ENCODE measurements around the gene PDCD7. TPM values are rescaled to one million over a fixed set of nuclear protein-coding genes. Genes with fewer than 3 reads are reported as not detected.

The PDCD7 gene
- total RNA-seq, 2 donors from 2014 or later: 25.4 to 33.1 TPM

GRCh38 chr15:65084500-65085206 is 49.0 kb downstream of the PDCD7 start:
- H3K4me1 Mint-ChIP-seq: peaks cover 74% of the 10 kb centered on the region
- WGBS, 2 experiments (ENCODE audit: insufficient coverage in 1 of 2, insufficient read length in 1 of 2): 89 to 94% methylated on average over 3 to 7 of the region's 7 CpGs
- no peak overlapping the region for H3K4me3 Mint-ChIP-seq

GRCh38 chr15:65083262-65083701 is 50.3 kb downstream of the PDCD7 start:
- Histone ChIP-seq H3K27ac (ENCODE audit: low read depth, low read length) (peak overlapping the region; percentile 78), H3K36me3 (ENCODE audit: control insufficient read depth, insufficient read depth, low read length) (no peaks in the 10 kb centered on the region), H3K27me3 (ENCODE audit: control insufficient read depth, insufficient read depth, low read length, poor library complexity, severe bottlenecking) (no peaks in the 10 kb centered on the region), H3K4me3 (ENCODE audit: low read length) (no peak overlapping the region), H3K9ac (ENCODE audit: extremely low read depth, low read length, poor library complexity, severe bottlenecking) (no peak overlapping the region), H3K4me1 (ENCODE audit: control insufficient read depth, insufficient read depth, low read length) (peaks cover 32% of the 10 kb centered on the region), H3K9me3 (ENCODE audit: control insufficient read depth, low read length) (no peaks in the 10 kb centered on the region)
- peaks cover 61% of the 10 kb centered on the region for H3K4me1 Mint-ChIP-seq
- H3K9me3 Mint-ChIP-seq: no peaks in the 10 kb centered on the region
- peak overlapping the region; percentile 3 for H3K4me3 Mint-ChIP-seq
- peak; percentile 82 for DNase-seq
- peak; percentile 64 for TF ChIP-seq CTCF (conservative IDR thresholded peaks at IDR 0.05)
- no peaks in the 10 kb centered on the region for H3K36me3 Mint-ChIP-seq (ENCODE audit: low read depth)
- 0 to 5% methylated on average over 4 to 7 of the region's 7 CpGs for WGBS, 2 experiments (ENCODE audit: insufficient coverage in 1 of 2, insufficient read length in 1 of 2)
- H3K27me3 Mint-ChIP-seq (ENCODE audit: insufficient read depth): peaks cover 57% of the 10 kb centered on the region
- peak overlapping the region; percentile 8 for H3K27ac Mint-ChIP-seq

More at GRCh38 chr15:65084500-65085206, 49.0 kb downstream of the PDCD7 start:
- H3K27me3 ChIP-seq (ENCODE audit: control insufficient read depth, insufficient read depth, low read length, poor library complexity, severe bottlenecking): no peaks in the 10 kb centered on the region
- H3K27ac ChIP-seq (ENCODE audit: low read depth, low read length): no peak overlapping the region
- H3K4me1 ChIP-seq (ENCODE audit: control insufficient read depth, insufficient read depth, low read length): peaks cover 40% of the 10 kb centered on the region
- Mint-ChIP-seq H3K9me3 (no peaks in the 10 kb centered on the region), H3K27ac (no peak overlapping the region), H3K36me3 (ENCODE audit: low read depth) (no peaks in the 10 kb centered on the region), H3K27me3 (ENCODE audit: insufficient read depth) (peaks cover 43% of the 10 kb centered on the region)
- no peak for TF ChIP-seq CTCF (conservative IDR thresholded peaks at IDR 0.05)
- H3K4me3 ChIP-seq (ENCODE audit: low read length): no peak overlapping the region
- H3K9me3 ChIP-seq (ENCODE audit: control insufficient read depth, low read length): no peaks in the 10 kb centered on the region
- no peak for DNase-seq
- H3K36me3 ChIP-seq (ENCODE audit: control insufficient read depth, insufficient read depth, low read length): no peaks in the 10 kb centered on the region
- H3K9ac ChIP-seq (ENCODE audit: extremely low read depth, low read length, poor library complexity, severe bottlenecking): no peak overlapping the region

GRCh38 chr15:65082303-65082953 is 51.2 kb downstream of the PDCD7 start:
- WGBS, 2 experiments (ENCODE audit: insufficient coverage in 1 of 2, insufficient read length in 1 of 2): 26 to 50% methylated on average over 5 to 7 of the region's 7 CpGs
- H3K9me3 ChIP-seq (ENCODE audit: control insufficient read depth, low read length): no peaks in the 10 kb centered on the region
- Mint-ChIP-seq H3K36me3 (ENCODE audit: low read depth) (no peaks in the 10 kb centered on the region), H3K4me1 (peaks cover 54% of the 10 kb centered on the region), H3K9me3 (peaks cover 4% of the 10 kb centered on the region), H3K27me3 (ENCODE audit: insufficient read depth) (peaks cover 65% of the 10 kb centered on the region), H3K4me3 (peak overlapping the region; percentile 3), H3K27ac (peak overlapping the region; percentile 15)
- no peak for TF ChIP-seq CTCF (conservative IDR thresholded peaks at IDR 0.05)
- peak; percentile 81 for DNase-seq
- H3K27me3 ChIP-seq (ENCODE audit: control insufficient read depth, insufficient read depth, low read length, poor library complexity, severe bottlenecking): no peaks in the 10 kb centered on the region
- no peak overlapping the region for H3K27ac ChIP-seq (ENCODE audit: low read depth, low read length)
- peaks cover 23% of the 10 kb centered on the region for H3K4me1 ChIP-seq (ENCODE audit: control insufficient read depth, insufficient read depth, low read length)
- no peaks in the 10 kb centered on the region for H3K36me3 ChIP-seq (ENCODE audit: control insufficient read depth, insufficient read depth, low read length)
- H3K9ac ChIP-seq (ENCODE audit: extremely low read depth, low read length, poor library complexity, severe bottlenecking): no peak overlapping the region
- no peak overlapping the region for H3K4me3 ChIP-seq (ENCODE audit: low read length)
